Left ventricle myocardium inferior (tissue), 1 donor: ENCODE data around the gene ZPLD1. TPM values are rescaled to one million over a fixed set of nuclear protein-coding genes. Genes with fewer than 3 reads are reported as not detected.

Source experiments
- DNase-seq: peaks from one replicate; pipeline ENCODE4 v3.0.0-alpha.2; 2020
- H3K27ac ChIP-seq: fragments of 200-600 bp; replicated peaks from 2 replicates; pipeline ENCODE4 v1.8.0; 2021
- H3K27me3 ChIP-seq: fragments of 200-600 bp; 2 replicates; pipeline ENCODE4 v1.8.0; 2021; ENCODE audit warnings: low read depth
- H3K36me3 ChIP-seq: fragments of 200-600 bp; 2 replicates; pipeline ENCODE4 v1.8.0; 2021
- H3K4me1 ChIP-seq: fragments of 200-600 bp; 2 replicates; pipeline ENCODE4 v1.8.0; 2021
- H3K4me3 ChIP-seq: fragments of 200-600 bp; 2 replicates; pipeline ENCODE4 v1.8.0; 2021; ENCODE audit warnings: mild to moderate bottlenecking, moderate library complexity
- H3K9me3 ChIP-seq: fragments of 200-600 bp; replicated peaks from 2 replicates; pipeline ENCODE4 v1.8.0; 2021
- intact Hi-C: fragments of 100-400 bp; cut with micrococcal nuclease; formaldehyde crosslinking; loops from one replicate; pipeline ENCODE4 v1.11.0; 2022
- total RNA-seq: library from RNA; stranded (reverse); fragmentation: NEBNext Ultra II Directional; extraction: Animal tissue kit (Norgen Biotek cat#: 25700); gene quantifications from one replicate; pipeline ENCODE4 v1.2.1, GENCODE V29; 2021
- TF ChIP-seq, protein P1 (sequence below): fragments of 200-600 bp; IDR thresholded peaks from 2 replicates; pipeline ENCODE4 v1.8.0; 2021; ENCODE audit warnings: antibody characterized with exemption, mild to moderate bottlenecking, borderline replicate concordance
- donor health status: DM: no; HTN: yes; CAD: no; lungs with severe emphysema.

ZPLD1 gene
- total RNA-seq, 1 donor from 2014 or later = not detected

DNA sequence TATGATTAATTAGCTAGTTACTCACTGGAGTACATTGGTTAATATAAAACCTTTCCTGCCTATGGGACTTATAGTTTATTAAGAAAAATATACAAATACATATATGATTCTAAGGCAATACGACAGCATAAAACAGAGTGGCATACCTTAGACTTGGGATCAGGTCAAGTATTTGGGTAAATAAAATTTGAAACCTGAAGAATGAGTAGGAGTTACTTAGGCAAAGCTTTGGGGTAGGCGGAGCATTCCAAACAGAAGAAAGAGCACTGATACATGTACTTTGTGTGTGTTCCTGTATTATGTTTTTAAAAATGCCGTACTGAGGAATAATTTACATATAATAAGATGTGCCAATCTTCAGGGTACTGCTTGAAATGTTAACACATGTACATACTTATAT lies 15.1 kb downstream of the ZPLD1 start:
- H3K9me3 ChIP-seq = no peaks in the 10 kb centered on the region
- intact Hi-C loops = no loop called here
- no peaks in the 10 kb centered on the region for H3K4me1 ChIP-seq
- DNase-seq = no peak
- H3K36me3 ChIP-seq = no peaks in the 10 kb centered on the region
- TF ChIP-seq, protein P1, sequence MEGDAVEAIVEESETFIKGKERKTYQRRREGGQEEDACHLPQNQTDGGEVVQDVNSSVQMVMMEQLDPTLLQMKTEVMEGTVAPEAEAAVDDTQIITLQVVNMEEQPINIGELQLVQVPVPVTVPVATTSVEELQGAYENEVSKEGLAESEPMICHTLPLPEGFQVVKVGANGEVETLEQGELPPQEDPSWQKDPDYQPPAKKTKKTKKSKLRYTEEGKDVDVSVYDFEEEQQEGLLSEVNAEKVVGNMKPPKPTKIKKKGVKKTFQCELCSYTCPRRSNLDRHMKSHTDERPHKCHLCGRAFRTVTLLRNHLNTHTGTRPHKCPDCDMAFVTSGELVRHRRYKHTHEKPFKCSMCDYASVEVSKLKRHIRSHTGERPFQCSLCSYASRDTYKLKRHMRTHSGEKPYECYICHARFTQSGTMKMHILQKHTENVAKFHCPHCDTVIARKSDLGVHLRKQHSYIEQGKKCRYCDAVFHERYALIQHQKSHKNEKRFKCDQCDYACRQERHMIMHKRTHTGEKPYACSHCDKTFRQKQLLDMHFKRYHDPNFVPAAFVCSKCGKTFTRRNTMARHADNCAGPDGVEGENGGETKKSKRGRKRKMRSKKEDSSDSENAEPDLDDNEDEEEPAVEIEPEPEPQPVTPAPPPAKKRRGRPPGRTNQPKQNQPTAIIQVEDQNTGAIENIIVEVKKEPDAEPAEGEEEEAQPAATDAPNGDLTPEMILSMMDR = no peak
- no peak overlapping the region for H3K4me3 ChIP-seq
- no peaks in the 10 kb centered on the region for H3K27me3 ChIP-seq
- H3K27ac ChIP-seq = no peak overlapping the region

DNA sequence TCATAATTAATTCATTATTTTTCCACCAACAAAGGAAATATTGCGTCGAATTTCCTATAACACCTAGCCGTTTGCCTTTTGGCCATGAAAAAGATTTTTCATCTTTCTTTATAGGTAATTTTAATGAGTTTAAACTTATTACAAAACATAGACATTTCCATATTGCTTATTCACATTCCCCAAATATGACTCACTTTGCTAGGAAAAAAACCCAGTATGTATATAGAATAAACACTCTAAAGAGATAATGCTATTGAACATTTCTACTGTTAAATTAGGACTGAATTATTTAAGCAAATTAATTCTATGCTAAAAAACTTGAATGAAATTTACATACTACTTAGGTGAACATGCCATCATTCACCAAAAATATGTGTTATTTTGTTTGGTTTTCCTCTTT lies 16.2 kb downstream of the ZPLD1 start:
- Histone ChIP-seq H3K27me3 (no peaks in the 10 kb centered on the region), H3K9me3 (no peaks in the 10 kb centered on the region), H3K4me3 (no peak overlapping the region), H3K4me1 (no peaks in the 10 kb centered on the region), H3K27ac (no peak overlapping the region), H3K36me3 (no peaks in the 10 kb centered on the region)
- DNase-seq = no peak
- TF ChIP-seq, protein P1 = no peak
- intact Hi-C loops = no loop called here

DNA sequence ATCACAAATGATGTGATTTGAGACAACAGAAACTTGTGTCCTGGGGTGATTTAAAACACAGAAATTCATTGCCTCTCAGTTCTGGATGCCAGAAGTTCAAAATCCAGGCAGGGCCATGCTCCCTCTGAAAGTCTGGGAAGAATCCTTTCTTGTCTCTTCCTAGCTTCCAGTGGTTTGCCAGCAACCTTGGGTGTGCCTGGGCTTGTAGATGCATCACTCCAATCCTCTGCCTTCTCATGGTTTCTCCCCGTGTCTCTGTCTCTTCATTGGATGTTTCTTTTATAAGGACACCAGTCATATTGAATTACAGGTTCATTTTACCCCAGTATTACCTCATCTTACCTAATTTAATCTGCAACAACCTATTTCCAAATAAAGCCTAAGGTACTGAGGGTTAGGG lies 16.7 kb downstream of the ZPLD1 start:
- Histone ChIP-seq H3K27me3 (no peaks in the 10 kb centered on the region), H3K4me3 (no peak overlapping the region), H3K9me3 (no peaks in the 10 kb centered on the region), H3K4me1 (no peaks in the 10 kb centered on the region), H3K36me3 (no peaks in the 10 kb centered on the region), H3K27ac (no peak overlapping the region)
- intact Hi-C loops = no loop called here
- TF ChIP-seq, protein P1 = no peak
- DNase-seq = no peak

DNA sequence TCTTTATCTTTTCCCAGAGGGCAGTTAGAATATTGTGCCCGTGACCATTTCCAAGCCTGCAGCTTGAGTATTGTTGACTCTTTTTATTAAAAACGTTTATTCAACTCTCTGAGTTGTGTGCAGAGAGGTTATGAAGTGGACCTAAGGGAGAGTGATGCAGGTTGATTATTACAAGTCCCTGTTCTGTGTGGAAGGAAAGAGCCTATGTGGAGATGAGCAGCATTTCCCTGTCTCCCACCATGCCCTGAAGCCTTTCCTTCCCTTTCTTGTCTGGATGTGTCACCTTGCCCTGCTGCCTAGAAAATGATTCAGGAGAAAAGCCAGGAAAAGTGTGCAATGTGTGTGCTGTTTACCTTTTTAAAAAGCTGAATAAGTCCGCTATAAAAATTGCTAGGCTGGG lies 19.4 kb downstream of the ZPLD1 start:
- no peak for DNase-seq
- H3K9me3 ChIP-seq = no peaks in the 10 kb centered on the region

DNA sequence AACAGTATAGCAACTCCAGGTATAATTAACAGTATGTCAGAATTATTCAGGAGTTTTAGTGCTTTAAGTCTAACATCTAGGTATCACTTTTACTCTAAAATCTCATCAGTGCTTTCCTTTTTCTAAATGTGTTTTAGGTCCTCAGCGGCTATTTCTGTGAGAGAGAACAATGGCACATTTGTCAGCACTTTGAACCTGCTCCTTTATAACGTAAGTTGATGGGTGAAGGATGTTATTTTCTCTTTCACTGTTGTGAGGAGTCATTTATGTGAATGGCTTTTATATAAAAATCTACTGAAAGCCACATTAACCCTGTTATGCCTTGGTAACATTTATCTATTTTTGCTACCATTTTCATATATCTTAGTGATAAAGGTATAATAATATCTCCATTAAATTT lies 22.8 kb downstream of the ZPLD1 start:
- Histone ChIP-seq H3K36me3 (no peaks in the 10 kb centered on the region), H3K27me3 (no peaks in the 10 kb centered on the region), H3K9me3 (no peaks in the 10 kb centered on the region), H3K4me3 (no peak overlapping the region), H3K27ac (no peak overlapping the region), H3K4me1 (no peaks in the 10 kb centered on the region)
- TF ChIP-seq, protein P1 = no peak
- intact Hi-C loops = no loop called here
- DNase-seq = no peak

More for the DNA sequence above, 19.4 kb downstream of the ZPLD1 start:
- TF ChIP-seq, protein P1 = no peak
- intact Hi-C loops = no loop called here
- H3K27ac ChIP-seq = no peak overlapping the region
- H3K36me3 ChIP-seq = no peaks in the 10 kb centered on the region
- no peaks in the 10 kb centered on the region for H3K4me1 ChIP-seq
- H3K27me3 ChIP-seq = no peaks in the 10 kb centered on the region
- no peak overlapping the region for H3K4me3 ChIP-seq

DNA sequence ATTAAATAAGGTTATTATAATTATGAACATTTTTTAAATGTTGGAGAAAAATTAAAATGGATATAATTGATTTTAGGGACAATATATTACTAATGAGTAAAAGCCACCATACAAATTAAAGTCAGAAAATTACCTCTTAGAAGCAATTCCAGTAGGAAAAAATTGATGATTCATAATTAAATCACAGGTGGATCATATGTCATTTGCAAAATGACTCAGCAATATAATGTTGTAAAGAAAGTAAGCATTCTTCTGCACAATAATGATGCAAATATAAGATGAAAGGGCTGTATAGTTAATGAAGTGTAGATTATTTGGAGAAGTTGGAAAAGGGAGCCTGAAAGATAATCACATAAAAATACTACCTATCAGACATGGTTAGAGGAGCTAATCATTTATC lies 25.8 kb downstream of the ZPLD1 start:
- Histone ChIP-seq H3K27ac (no peak overlapping the region), H3K9me3 (no peaks in the 10 kb centered on the region), H3K4me1 (no peaks in the 10 kb centered on the region), H3K36me3 (no peaks in the 10 kb centered on the region), H3K4me3 (no peak overlapping the region), H3K27me3 (peaks cover 13% of the 10 kb centered on the region)
- DNase-seq = no peak
- intact Hi-C loops = no loop called here
- TF ChIP-seq, protein P1 = no peak
